Lower leg skin (tissue), 3 donors: ENCODE measurements around the gene TBC1D13.

Source experiments
- POLR2A ChIP-seq, 2 donors: fragments of 450-650 bp; IDR thresholded peaks; one replicate each; pipeline ENCODE4 v1.6.1; 2016 to 2017; ENCODE audit warnings: antibody characterized with exemption in 2 of 2, mild to moderate bottlenecking in 1 of 2, moderate library complexity in 1 of 2
- TF ChIP-seq, protein P1 (sequence below), 3 donors: fragments of 450-650 bp; IDR thresholded peaks; one replicate each; pipeline ENCODE4 v1.5.1; 2016; ENCODE audit warnings: antibody characterized with exemption in 3 of 3, mild to moderate bottlenecking in 3 of 3, moderate library complexity in 2 of 3

DNA sequence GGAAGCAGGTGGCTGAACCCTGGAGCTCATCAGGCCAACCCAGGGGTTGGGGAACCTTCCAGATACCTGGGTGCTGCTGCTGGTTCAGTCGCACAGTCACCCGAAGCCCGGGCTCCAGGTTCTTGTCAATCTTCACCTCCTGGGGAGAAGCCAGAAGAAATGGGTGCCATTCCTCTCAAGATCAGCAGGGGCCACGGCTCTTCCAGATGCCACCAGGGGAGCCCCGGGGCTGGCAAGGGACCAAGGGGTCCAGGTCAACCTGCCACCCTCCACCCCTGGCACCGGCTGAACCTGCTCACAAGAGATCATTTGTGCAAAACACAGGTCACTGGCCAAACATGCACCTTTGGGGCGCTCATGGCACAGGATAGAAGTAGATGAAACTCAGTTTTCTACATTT is 37.9 kb downstream of the TBC1D13 start:
- TF ChIP-seq, protein P1, sequence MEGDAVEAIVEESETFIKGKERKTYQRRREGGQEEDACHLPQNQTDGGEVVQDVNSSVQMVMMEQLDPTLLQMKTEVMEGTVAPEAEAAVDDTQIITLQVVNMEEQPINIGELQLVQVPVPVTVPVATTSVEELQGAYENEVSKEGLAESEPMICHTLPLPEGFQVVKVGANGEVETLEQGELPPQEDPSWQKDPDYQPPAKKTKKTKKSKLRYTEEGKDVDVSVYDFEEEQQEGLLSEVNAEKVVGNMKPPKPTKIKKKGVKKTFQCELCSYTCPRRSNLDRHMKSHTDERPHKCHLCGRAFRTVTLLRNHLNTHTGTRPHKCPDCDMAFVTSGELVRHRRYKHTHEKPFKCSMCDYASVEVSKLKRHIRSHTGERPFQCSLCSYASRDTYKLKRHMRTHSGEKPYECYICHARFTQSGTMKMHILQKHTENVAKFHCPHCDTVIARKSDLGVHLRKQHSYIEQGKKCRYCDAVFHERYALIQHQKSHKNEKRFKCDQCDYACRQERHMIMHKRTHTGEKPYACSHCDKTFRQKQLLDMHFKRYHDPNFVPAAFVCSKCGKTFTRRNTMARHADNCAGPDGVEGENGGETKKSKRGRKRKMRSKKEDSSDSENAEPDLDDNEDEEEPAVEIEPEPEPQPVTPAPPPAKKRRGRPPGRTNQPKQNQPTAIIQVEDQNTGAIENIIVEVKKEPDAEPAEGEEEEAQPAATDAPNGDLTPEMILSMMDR (IDR thresholded peaks at IDR 0.05) = no peak
- TF ChIP-seq POLR2A (IDR thresholded peaks at IDR 0.05) = no peak
